VCaP (cell line): ENCODE results near the gene C10orf53.

Experiments used
- H3K27ac ChIP-seq: fragments of 450-650 bp; 2 replicates; pipeline ENCODE4 v1.5.1; 2017
- TF ChIP-seq, protein P1 (sequence below): fragments of 450-650 bp; conservative IDR thresholded peaks from 2 replicates; pipeline ENCODE4 v1.5.1; 2017; ENCODE audit warnings: mild to moderate bottlenecking, moderate library complexity

C10orf53 gene

DNA sequence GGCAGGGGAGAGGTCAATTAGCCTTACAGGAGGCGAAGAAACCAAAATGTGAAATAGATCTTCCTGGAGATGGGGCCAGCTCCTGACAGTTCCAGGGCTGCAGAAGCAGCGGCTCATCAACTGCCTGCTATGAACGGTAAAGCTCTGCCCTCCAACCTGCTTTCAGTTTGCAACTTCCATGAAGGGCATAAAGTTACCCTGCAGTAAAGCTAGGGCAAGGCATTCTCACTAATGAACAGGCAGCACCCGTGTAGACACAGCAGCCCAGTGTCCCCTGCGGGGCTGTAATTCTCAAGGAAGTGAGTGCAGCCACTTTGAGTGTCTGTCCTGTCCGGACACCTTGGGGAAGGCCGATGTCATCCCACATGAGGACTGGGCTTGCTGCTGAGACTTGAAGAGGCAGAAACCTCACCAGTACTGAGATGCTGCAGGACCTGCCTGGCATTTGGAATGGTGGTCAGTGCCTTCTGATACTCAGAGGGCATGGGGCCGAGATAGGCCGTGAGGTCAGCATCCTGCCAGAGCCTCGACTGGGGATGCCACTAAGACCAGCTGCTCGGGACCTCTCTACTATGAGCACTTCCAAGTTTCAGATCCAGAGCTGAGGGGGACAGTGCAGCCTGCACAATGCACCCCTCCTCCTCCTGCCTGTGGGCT, 26.1 kb upstream of the C10orf53 start:
- no peak overlapping the region for H3K27ac ChIP-seq
- TF ChIP-seq, protein P1, sequence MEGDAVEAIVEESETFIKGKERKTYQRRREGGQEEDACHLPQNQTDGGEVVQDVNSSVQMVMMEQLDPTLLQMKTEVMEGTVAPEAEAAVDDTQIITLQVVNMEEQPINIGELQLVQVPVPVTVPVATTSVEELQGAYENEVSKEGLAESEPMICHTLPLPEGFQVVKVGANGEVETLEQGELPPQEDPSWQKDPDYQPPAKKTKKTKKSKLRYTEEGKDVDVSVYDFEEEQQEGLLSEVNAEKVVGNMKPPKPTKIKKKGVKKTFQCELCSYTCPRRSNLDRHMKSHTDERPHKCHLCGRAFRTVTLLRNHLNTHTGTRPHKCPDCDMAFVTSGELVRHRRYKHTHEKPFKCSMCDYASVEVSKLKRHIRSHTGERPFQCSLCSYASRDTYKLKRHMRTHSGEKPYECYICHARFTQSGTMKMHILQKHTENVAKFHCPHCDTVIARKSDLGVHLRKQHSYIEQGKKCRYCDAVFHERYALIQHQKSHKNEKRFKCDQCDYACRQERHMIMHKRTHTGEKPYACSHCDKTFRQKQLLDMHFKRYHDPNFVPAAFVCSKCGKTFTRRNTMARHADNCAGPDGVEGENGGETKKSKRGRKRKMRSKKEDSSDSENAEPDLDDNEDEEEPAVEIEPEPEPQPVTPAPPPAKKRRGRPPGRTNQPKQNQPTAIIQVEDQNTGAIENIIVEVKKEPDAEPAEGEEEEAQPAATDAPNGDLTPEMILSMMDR: no peak

DNA sequence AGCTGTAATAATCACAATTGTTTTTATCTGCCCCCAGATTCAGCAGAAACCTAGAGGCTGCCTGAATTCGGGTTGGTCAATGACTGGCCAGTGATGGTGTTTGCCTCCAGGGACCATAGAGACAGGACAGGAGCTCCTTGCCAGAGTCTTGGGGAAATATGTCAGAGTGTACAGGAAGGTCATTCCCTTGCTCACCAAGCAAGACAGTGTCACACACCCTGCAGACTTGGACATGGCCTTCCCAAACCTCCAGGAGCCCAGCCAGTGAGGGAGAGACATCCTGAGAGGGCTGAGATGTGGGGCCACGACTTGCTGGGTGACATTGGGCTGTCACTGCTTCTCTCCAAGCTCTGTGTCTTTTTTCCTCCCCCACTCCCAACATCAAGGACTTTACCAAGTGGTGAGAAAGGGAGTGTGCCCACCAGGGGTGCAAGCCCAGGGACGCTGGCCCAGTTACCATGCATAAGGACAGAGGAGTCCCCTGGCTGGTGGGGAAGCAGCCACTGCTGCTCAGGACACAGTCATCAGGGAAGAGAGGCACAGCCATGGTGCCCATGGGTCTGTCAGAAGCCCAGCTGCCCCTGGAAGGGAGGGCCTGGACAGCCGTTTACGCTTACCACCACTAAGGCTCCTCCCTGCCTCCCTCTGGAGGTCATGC, 25.3 kb upstream of the C10orf53 start:
- H3K27ac ChIP-seq: no peak overlapping the region
- TF ChIP-seq, protein P1: no peak

DNA sequence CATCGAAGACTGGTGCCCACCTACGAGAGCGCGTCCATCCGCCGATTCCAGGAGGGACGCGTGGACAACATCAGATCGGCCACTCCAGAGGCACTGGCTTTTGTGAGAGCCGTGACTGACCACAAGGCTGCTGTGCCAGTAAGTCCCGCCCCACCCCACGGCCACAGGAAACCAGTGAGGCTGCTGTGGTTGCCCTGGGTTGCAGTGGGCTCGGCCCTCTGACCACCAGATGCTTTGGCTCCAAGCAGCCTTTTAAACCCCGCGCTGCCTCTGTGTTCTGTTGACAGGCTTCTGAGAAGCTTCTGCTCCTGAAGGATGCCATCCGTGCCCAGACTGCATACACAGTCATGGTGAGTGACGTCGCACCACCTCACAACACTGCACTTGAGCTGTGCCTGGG, 24.4 kb upstream of the C10orf53 start:
- H3K27ac ChIP-seq: no peak overlapping the region
- TF ChIP-seq, protein P1: no peak

DNA sequence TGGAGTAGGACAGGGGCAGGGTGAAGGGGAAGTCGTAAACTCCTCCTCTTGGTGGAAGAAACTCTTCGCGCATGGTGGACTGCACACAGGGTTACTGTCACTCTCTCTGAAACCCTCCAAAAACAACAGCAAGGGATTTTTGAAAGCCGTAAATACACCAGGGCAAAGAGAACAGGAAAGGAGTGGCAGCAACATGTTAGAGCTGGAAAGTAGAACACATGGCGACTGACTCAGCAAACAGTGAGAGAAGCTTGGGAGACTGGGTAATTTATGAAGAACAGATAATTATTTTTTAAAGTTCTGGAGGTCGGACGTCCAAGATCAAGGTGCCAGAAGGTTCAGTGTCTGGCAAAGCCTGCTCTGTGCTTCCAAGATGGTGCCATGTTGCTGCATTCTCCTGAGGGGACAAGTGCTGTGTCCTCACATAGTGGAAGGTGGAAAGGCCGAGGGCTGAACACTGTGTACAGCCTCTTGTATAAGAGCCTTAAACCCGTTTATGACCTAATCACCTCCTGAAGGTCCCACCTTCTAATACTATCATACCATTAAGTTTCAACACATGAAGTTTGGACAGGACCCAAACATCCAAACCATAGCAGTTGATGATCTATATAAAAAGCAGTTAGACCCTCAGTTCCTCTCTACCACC, 22.5 kb upstream of the C10orf53 start:
- no peak overlapping the region for H3K27ac ChIP-seq
- TF ChIP-seq, protein P1: no peak

DNA sequence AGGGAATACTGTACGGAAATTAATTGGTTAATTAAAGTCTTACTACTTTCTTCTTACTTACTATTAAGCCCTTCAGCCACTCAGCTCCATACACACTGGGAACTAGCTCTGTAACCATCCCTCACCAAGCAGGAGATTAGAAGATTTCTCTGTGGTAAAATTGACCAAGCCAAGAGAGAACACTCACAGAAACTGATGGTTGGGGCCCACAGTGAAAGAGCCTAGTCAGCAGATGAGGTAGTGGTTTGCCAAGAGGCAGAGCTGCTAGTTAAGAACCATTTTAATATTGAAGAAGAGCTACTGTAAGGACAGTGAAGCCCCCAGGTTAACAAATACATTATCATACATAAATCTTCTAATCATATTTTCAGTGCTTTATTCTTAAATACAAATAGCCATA, 21.8 kb upstream of the C10orf53 start:
- no peak overlapping the region for H3K27ac ChIP-seq
- TF ChIP-seq, protein P1: no peak

DNA sequence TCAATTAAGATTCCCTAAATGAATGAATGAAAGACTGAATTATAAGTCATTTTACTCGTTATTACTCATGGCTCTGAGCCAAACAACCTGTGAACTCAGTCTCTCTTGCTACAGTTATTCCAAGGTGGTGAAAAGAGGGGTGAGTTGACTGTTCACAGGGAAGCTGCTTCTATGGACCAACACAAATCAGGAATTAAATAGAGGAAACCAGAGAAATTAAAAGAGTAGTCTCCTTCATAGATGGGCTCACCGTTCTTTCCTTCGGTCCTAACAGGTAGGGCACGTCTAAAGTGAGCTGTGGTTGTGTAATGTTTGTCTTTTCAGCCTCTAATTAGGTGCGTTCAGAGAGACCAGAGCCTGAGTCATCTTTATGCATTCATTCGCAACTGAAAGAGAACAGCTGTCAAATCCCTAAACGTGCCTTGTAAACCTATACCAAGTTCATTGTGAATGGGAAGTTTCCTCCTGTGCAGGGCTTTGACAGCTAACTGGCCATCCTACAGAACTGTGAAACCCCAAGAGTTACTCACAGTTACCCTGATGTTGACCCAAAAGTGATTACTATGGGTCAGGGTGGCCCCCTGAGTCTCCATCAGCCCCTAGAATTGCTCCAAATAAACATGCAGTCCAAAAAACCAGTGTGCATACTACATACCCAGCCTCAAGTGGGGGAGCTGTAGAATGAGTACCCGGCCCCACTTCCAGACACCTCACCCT, 18.2 kb upstream of the C10orf53 start:
- TF ChIP-seq, protein P1: no peak
- H3K27ac ChIP-seq: no peak overlapping the region

DNA sequence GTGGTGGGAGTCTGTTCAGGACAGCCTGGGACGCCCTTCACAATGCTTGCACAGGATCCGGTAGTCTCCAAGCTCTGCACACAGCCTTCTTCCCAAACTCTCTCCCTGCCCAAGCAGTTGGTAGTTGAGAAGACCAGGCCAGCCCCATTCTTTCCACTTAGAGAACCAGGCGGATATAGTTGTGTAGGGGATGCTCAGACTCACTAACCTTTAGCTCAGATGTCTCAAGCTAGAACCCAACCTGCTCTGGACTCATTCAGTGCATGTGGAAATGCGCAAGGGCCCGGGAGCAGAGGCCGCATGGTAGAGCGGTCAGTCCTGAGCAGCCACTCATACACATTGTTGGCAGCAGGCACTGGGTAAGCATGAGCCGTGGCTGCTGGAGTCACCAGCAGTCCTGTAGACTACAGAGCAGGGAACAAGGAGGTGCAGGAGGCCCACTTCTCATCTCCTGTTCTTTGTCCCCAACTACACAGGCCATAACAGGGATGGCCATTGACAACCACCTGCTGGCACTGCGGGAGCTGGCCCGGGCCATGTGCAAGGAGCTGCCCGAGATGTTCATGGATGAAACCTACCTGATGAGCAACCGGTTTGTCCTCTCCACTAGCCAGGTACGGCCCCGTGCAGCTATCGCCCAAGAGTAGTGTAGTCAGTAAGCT, 17.2 kb upstream of the C10orf53 start:
- TF ChIP-seq, protein P1: no peak
- H3K27ac ChIP-seq: no peak overlapping the region
